Neural crest cell (in vitro differentiated cells): Measurements from ENCODE around the gene RASAL1. TPM values are rescaled to one million over a fixed set of nuclear protein-coding genes. Genes with fewer than 3 reads are reported as not detected.

Experiments used
- DNase-seq: peaks from one replicate; pipeline ENCODE4 v3.0.0; 2021; ENCODE audit warnings: low read depth, mixed read lengths, low spot score
- H3K27ac Mint-ChIP-seq: one replicate; pipeline ENCODE4 v1.8.0; 2021; ENCODE audit warnings: mild to moderate bottlenecking, mixed read lengths; ENCODE audit not compliant: unreplicated experiment
- H3K27me3 Mint-ChIP-seq: 2 replicates; pipeline ENCODE4 v1.8.0; 2021; ENCODE audit warnings: low read depth, mild to moderate bottlenecking, mixed read lengths
- H3K36me3 Mint-ChIP-seq: 2 replicates; pipeline ENCODE4 v1.8.0; 2021; ENCODE audit warnings: low read depth, mild to moderate bottlenecking, mixed read lengths
- H3K4me1 Mint-ChIP-seq: 2 replicates; pipeline ENCODE4 v1.8.0; 2021; ENCODE audit warnings: mixed read lengths
- H3K4me3 Mint-ChIP-seq: one replicate; pipeline ENCODE4 v1.8.0; 2021; ENCODE audit warnings: mild to moderate bottlenecking, mixed read lengths
- H3K9me3 Mint-ChIP-seq: 2 replicates; pipeline ENCODE4 v1.8.0; 2021; ENCODE audit warnings: mixed read lengths
- CTCF ChIP-seq: fragments of 200-600 bp; sonication (generic); conservative IDR thresholded peaks from 2 replicates; pipeline ENCODE4 v1.5.0; 2021; ENCODE audit warnings: antibody characterized with exemption, mild to moderate bottlenecking
- total RNA-seq: library from RNA; stranded (reverse); gene quantifications from 2 replicates; pipeline ENCODE4 v1.2.1, GENCODE V29; 2021

The RASAL1 gene
- total RNA-seq, 1 donor from 2014 or later: not detected

- Mint-ChIP-seq H3K9me3 (no peaks in the 10 kb centered on the region), H3K4me1 (no peaks in the 10 kb centered on the region), H3K27ac (no peak overlapping the region), H3K27me3 (peaks cover 56% of the 10 kb centered on the region), H3K4me3 (peak overlapping the region; percentile 64), H3K36me3 (no peaks in the 10 kb centered on the region)
- TF ChIP-seq CTCF: no peak
- DNase-seq: no peak
Measured at GRCh38 chr12:113056381-113056630, 79.3 kb downstream of the RASAL1 start.

DNA sequence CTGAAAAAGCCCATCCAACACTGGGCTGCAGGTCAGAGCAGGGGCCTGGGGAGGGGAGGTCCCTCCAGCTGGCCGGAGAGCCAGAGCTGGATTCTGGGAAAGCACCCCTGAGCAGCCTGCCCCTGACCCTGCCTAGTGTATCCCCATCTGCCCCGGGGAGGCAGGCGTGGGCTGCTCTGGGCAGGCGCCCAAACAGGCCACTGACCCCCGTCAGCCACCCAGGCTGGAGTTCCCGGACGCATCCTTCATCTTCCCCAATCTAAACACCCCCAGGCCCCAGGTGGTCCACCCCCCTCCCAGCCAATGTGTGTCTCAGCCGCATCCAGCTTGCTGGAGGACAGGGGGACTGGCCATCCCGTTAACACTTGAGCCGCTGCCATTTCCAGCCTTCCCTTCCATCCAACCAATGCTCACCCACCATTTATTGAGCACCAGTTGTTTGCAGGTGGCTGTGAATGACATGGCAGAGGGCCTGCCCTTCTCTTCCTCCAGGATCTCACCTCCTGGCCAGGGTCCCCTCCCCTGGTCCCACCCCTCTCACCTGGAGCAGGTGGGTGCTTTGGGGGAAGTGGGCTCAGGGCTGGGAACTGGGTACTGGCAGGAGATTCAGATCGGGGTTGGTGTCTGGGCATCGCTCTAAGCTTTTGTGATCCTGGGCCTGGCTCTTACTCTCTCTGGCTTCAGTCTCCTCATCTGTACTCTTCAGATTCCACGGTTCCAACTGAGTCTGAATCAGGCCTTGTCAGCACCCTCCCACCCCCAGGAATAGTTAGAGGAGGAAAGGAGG, 79.8 kb downstream of the RASAL1 start:
- no peak overlapping the region for H3K27ac Mint-ChIP-seq
- peak overlapping the region; percentile 64 for H3K4me3 Mint-ChIP-seq
- H3K9me3 Mint-ChIP-seq: no peaks in the 10 kb centered on the region
- DNase-seq: no peak
- H3K4me1 Mint-ChIP-seq: no peaks in the 10 kb centered on the region
- H3K36me3 Mint-ChIP-seq: no peaks in the 10 kb centered on the region
- no peak for TF ChIP-seq CTCF
- H3K27me3 Mint-ChIP-seq: peaks cover 61% of the 10 kb centered on the region

- Mint-ChIP-seq H3K27ac (no peak overlapping the region), H3K27me3 (peaks cover 69% of the 10 kb centered on the region), H3K9me3 (no peaks in the 10 kb centered on the region), H3K4me3 (peak overlapping the region; percentile 49), H3K4me1 (no peaks in the 10 kb centered on the region), H3K36me3 (no peaks in the 10 kb centered on the region)
- TF ChIP-seq CTCF: no peak
- DNase-seq: no peak
Measured at GRCh38 chr12:113054948-113055486, 80.5 kb downstream of the RASAL1 start.

- H3K4me3 Mint-ChIP-seq: peak overlapping the region; percentile 31
- no peak for TF ChIP-seq CTCF
- H3K4me1 Mint-ChIP-seq: no peaks in the 10 kb centered on the region
- no peak for DNase-seq
- no peak overlapping the region for H3K27ac Mint-ChIP-seq
- H3K9me3 Mint-ChIP-seq: no peaks in the 10 kb centered on the region
- H3K27me3 Mint-ChIP-seq: peaks cover 90% of the 10 kb centered on the region
- no peaks in the 10 kb centered on the region for H3K36me3 Mint-ChIP-seq
Measured at GRCh38 chr12:113052326-113052725, 83.2 kb downstream of the RASAL1 start.

DNA sequence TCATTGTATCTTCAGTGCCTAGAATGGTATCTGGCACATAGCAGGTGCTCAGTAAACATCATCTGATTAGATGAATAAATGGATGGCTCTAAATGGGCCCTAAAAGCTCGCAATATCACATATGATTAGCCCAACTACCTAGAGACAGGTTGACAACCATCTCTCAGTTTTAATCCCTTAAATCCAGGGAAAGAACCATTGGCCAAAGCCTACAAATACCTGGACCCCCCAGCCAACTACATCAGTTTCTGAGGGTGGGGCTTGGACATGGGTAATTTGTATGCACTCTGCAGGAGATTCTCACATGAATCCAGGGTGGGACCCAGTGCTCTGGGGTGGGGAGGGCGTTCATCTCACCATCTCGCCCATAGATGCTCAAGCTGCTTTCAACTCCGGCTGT, 83.8 kb downstream of the RASAL1 start:
- no peaks in the 10 kb centered on the region for H3K4me1 Mint-ChIP-seq
- H3K27me3 Mint-ChIP-seq: peaks cover 95% of the 10 kb centered on the region
- no peak for TF ChIP-seq CTCF
- H3K4me3 Mint-ChIP-seq: peak overlapping the region; percentile 31
- no peak overlapping the region for H3K27ac Mint-ChIP-seq
- no peak for DNase-seq
- H3K36me3 Mint-ChIP-seq: no peaks in the 10 kb centered on the region
- no peaks in the 10 kb centered on the region for H3K9me3 Mint-ChIP-seq
